CD14-positive monocyte (primary cell): ENCODE results near the gene OLIG3. TPM values are rescaled to one million over a fixed set of nuclear protein-coding genes. Genes with fewer than 3 reads are reported as not detected.
A peak's percentile ranks its signal among the peaks of the same experiment; 100 is the strongest.

ENCODE experiments used
- DNase-seq, 3 donors: peaks; one replicate each; pipeline ENCODE4 v3.0.0-alpha.2; 2011 to 2022
- H2AFZ ChIP-seq: 2 replicates; pipeline ENCODE4 v1.6.0; 2012; ENCODE audit warnings: mild to moderate bottlenecking, low read depth, low read length, inconsistent platforms; ENCODE audit not compliant: insufficient read depth, poor library complexity, severe bottlenecking
- H3K27ac ChIP-seq, 2 donors: 1 replicate in 1 of 2; 2 replicates in 1 of 2; pipeline ENCODE4 v1.5.1; 2012 to 2013; ENCODE audit warnings: low read length in 2 of 2, control low read depth in 1 of 2, inconsistent platforms in 1 of 2, low read depth in 1 of 2, mild to moderate bottlenecking in 1 of 2
- H3K27me3 ChIP-seq, 2 donors: one replicate each; pipeline versions ENCODE4 v1.6.0 to v1.6.1; 2011 to 2013; ENCODE audit warnings: low read length in 2 of 2; ENCODE audit not compliant: control insufficient read depth in 2 of 2, insufficient read depth in 2 of 2
- H3K36me3 ChIP-seq, 2 donors: replicated peaks in 1 of 2; 1 replicate in 1 of 2; 2 replicates in 1 of 2; pipeline versions ENCODE4 v1.5.1 to v1.6.1; 2012 to 2013; ENCODE audit warnings: low read length in 2 of 2, control low read depth in 1 of 2, inconsistent platforms in 1 of 2, mild to moderate bottlenecking in 1 of 2; ENCODE audit not compliant: insufficient read depth in 2 of 2, control insufficient read depth in 1 of 2
- H3K4me1 ChIP-seq, 2 donors: 1 replicate in 1 of 2; 2 replicates in 1 of 2; pipeline versions ENCODE4 v1.5.1 to v1.6.1; 2012 to 2013; ENCODE audit warnings: low read length in 2 of 2, control low read depth in 1 of 2, inconsistent platforms in 1 of 2, mild to moderate bottlenecking in 1 of 2, moderate library complexity in 1 of 2; ENCODE audit not compliant: insufficient read depth in 2 of 2, control insufficient read depth in 1 of 2
- H3K4me2 ChIP-seq: replicated peaks from 2 replicates; pipeline ENCODE3; 2012; ENCODE audit warnings: low read length, moderate library complexity, mild to moderate bottlenecking; ENCODE audit not compliant: poor library complexity, severe bottlenecking; ENCODE audit errors: extremely low read depth
- H3K4me3 ChIP-seq, 3 experiments: fragments of 200-600 bp in 1 of 3; sonication (generic) in 1 of 3; replicated peaks in 1 of 3; 1 replicate in 2 of 3; 2 replicates in 1 of 3; pipeline ENCODE4 v1.5.1; 2011 to 2013; ENCODE audit warnings: low read length in 3 of 3, mild to moderate bottlenecking in 3 of 3, control low read depth in 2 of 3, low read depth in 2 of 3, inconsistent platforms in 1 of 3, moderate library complexity in 1 of 3
- H3K79me2 ChIP-seq: 2 replicates; pipeline ENCODE4 v1.6.0; 2012; ENCODE audit warnings: mild to moderate bottlenecking, control low read depth, inconsistent platforms, low read length, moderate library complexity; ENCODE audit not compliant: insufficient read depth
- H3K9ac ChIP-seq: 2 replicates; pipeline ENCODE4 v1.6.0; 2017; ENCODE audit warnings: low read length, mild to moderate bottlenecking; ENCODE audit not compliant: insufficient read depth, poor library complexity, severe bottlenecking
- H3K9me3 ChIP-seq, 2 donors: replicated peaks in 1 of 2; 1 replicate in 1 of 2; 2 replicates in 1 of 2; pipeline versions ENCODE4 v1.5.1 to v1.6.1; 2012 to 2013; ENCODE audit warnings: low read length in 2 of 2, control low read depth in 1 of 2; ENCODE audit not compliant: control insufficient read depth in 1 of 2, insufficient read depth in 1 of 2
- H4K20me1 ChIP-seq: 2 replicates; pipeline ENCODE4 v1.6.0; 2012; ENCODE audit warnings: mild to moderate bottlenecking, low read length, control low read depth, moderate library complexity; ENCODE audit not compliant: insufficient read depth
- H3K27ac Mint-ChIP-seq, 7 donors: one replicate each; pipeline ENCODE4 v1.8.0; 2020; ENCODE audit warnings: mild to moderate bottlenecking in 7 of 7, mixed read lengths in 7 of 7, moderate library complexity in 6 of 7, inconsistent platforms in 2 of 7
- H3K27me3 Mint-ChIP-seq, 3 donors: one replicate each; pipeline ENCODE4 v1.8.0; 2021 to 2022; ENCODE audit warnings: low read depth in 3 of 3, mild to moderate bottlenecking in 3 of 3, mixed read lengths in 3 of 3, moderate library complexity in 3 of 3, inconsistent platforms in 1 of 3
- H3K36me3 Mint-ChIP-seq, 2 donors: one replicate each; pipeline ENCODE4 v1.8.0; 2020; ENCODE audit warnings: mixed read lengths in 2 of 2, inconsistent platforms in 1 of 2, mild to moderate bottlenecking in 1 of 2
- H3K4me1 Mint-ChIP-seq: one replicate; pipeline ENCODE4 v1.8.0; 2020; ENCODE audit warnings: mild to moderate bottlenecking, mixed read lengths
- H3K4me3 Mint-ChIP-seq, 2 donors: one replicate each; pipeline ENCODE4 v1.8.0; 2020; ENCODE audit warnings: mild to moderate bottlenecking in 2 of 2, mixed read lengths in 2 of 2, moderate library complexity in 1 of 2
- H3K9me3 Mint-ChIP-seq, 7 donors: one replicate each; pipeline ENCODE4 v1.8.0; 2020 to 2022; ENCODE audit warnings: mixed read lengths in 7 of 7, mild to moderate bottlenecking in 6 of 7, moderate library complexity in 6 of 7, inconsistent platforms in 2 of 7
- CTCF ChIP-seq: fragments of 200-600 bp; IDR thresholded peaks from one replicate; pipeline ENCODE4 v1.8.0; 2022; ENCODE audit warnings: antibody characterized with exemption, mild to moderate bottlenecking
- WGBS: methylation state at CpG from one replicate; pipeline ENCODE4 v1.1.5; 2013; ENCODE audit warnings: missing lambda C conversion rate; ENCODE audit not compliant: insufficient coverage; 5-methylcytosine and 5-hydroxymethylcytosine counted together
- intact Hi-C, 2 donors: fragments of 100-400 bp; cut with micrococcal nuclease; formaldehyde crosslinking; loops; one replicate each; pipeline versions ENCODE4 v1.15.0 to v1.15.1; 2023
- polyA plus RNA-seq, 3 donors: library from polyadenylated mRNA; depleted of rRNA in 1 of 3; unstranded in 2 of 3; stranded (reverse) in 1 of 3; fragments of 300-500 nt in 2 of 3; fragments of >200 nt in 1 of 3; fragmentation: Illumina TruSeq in 2 of 3; gene quantifications; 1 replicate in 2 of 3; 2 replicates in 1 of 3; pipeline ENCODE4 v1.2.3, GENCODE V29; 2012 to 2021

OLIG3 gene
- polyA plus RNA-seq, 3 donors, result not detected

- Histone ChIP-seq H3K9me3 (peaks cover 0 to 48% of the 10 kb centered on the region in 2 donors), H4K20me1 (no peaks in the 10 kb centered on the region), H3K36me3 (no peaks in the 10 kb centered on the region), H3K9ac (no peak overlapping the region), H3K79me2 (no peaks in the 10 kb centered on the region), H3K4me2 (no peak overlapping the region), H3K27me3 (peaks cover 90 to 100% of the 10 kb centered on the region in 2 donors), H3K4me1 (peaks cover 0 to 9% of the 10 kb centered on the region in 2 donors), H3K27ac (no peak overlapping the region), H3K4me3 (no peak overlapping the region), H2AFZ (no peak overlapping the region)
- no peak for TF ChIP-seq CTCF
- intact Hi-C loops, result no loop called here
- WGBS, result 8% methylated on average over 11 of the region's 17 CpGs
- Mint-ChIP-seq H3K36me3 (peaks cover 0 to 5% of the 10 kb centered on the region in 2 donors), H3K27ac (no peak overlapping the region), H3K4me1 (peaks cover 35% of the 10 kb centered on the region), H3K4me3 (peak overlapping the region in 1 of 2 donors; percentile 77), H3K9me3 (peaks cover 0 to 38% (median 8%) of the 10 kb centered on the region in 7 donors), H3K27me3 (peaks cover 85 to 94% (median 90%) of the 10 kb centered on the region in 3 donors)
- no peak for DNase-seq
These were observed 2.2 kb upstream of the OLIG3 start for GRCh38 chr6:137496368-137496767.

GRCh38 chr6:137495703-137496336, 1.6 kb upstream of the OLIG3 start:
- peaks cover 0 to 9% of the 10 kb centered on the region in 2 donors for H3K4me1 ChIP-seq
- no peak overlapping the region for H3K9ac ChIP-seq
- peaks cover 0 to 49% of the 10 kb centered on the region in 2 donors for H3K9me3 ChIP-seq
- H3K36me3 Mint-ChIP-seq, result peaks cover 0 to 5% of the 10 kb centered on the region in 2 donors
- H3K4me1 Mint-ChIP-seq, result peaks cover 35% of the 10 kb centered on the region
- no peaks in the 10 kb centered on the region for H4K20me1 ChIP-seq
- H2AFZ ChIP-seq, result no peak overlapping the region
- no peaks in the 10 kb centered on the region for H3K36me3 ChIP-seq
- H3K4me2 ChIP-seq, result no peak overlapping the region
- peaks cover 89 to 94% (median 91%) of the 10 kb centered on the region in 3 donors for H3K27me3 Mint-ChIP-seq
- no peaks in the 10 kb centered on the region for H3K79me2 ChIP-seq
- H3K27me3 ChIP-seq, result peaks cover 91 to 100% of the 10 kb centered on the region in 2 donors
- peak overlapping the region in 1 of 2 donors; percentile 77 for H3K4me3 Mint-ChIP-seq
- H3K27ac ChIP-seq, result no peak overlapping the region
- DNase-seq, result peak in 1 of 3 donors; percentile 37
- H3K4me3 ChIP-seq, result no peak overlapping the region
- WGBS, result 5% methylated on average over 27 of the region's 29 CpGs
- TF ChIP-seq CTCF, result no peak
- no peak overlapping the region for H3K27ac Mint-ChIP-seq
- intact Hi-C loops, result no loop called here
- H3K9me3 Mint-ChIP-seq, result peaks cover 0 to 38% (median 8%) of the 10 kb centered on the region in 7 donors
